ENCODE measurements around the gene FRMD3.

FRMD3 gene

DNA sequence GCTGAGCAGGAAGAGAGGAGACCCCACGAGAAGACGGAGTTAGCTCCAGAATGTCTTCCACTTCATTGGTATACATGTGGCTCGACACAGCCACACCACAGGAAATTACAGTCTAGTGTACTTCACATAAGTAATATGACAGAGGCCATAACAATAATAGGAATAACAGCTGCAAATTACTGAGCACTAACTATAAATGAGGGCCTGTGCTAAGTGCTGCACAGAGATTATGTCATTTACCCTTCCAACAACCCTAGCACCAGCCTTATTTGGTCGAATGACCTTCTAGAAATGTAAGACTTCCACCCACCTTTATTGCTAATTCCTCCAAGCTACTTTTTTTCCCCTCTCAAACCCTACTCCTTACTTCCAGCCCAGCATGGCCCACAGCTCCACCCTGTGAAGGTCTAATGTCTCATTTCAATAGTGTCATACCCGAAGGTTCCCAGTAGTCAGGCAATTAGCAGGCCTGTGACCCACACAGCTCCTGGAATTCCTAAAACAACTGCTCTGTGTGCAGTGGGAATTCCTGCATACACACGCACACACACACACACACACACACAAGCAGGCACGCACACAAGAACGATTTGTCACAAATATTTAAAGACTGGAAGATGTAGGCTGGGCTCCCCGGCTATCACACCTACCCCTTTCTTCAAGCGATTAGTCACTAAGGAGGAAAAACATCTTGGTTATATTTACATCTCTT is 134.5 kb downstream of the FRMD3 start:
- Histone ChIP-seq H3K4me1 (ENCODE audit: control insufficient read depth, insufficient read depth, low read length, poor library complexity, severe bottlenecking) (peaks cover 6% of the 10 kb centered on the region), H3K36me3 (ENCODE audit: control insufficient read depth, insufficient read depth, low read length) (no peaks in the 10 kb centered on the region), H3K27ac (ENCODE audit: low read depth, low read length, severe bottlenecking) (no peak overlapping the region), H3K9me3 (ENCODE audit: control insufficient read depth, low read length) (no peaks in the 10 kb centered on the region), H3K4me3 (ENCODE audit: extremely low read depth, insufficient read depth, low read length, poor library complexity, severe bottlenecking) (no peak overlapping the region)
- 63 to 93% methylated on average over 1 to 4 of the region's 10 CpGs for WGBS, 2 experiments (ENCODE audit: insufficient coverage in 2 of 2)

DNA sequence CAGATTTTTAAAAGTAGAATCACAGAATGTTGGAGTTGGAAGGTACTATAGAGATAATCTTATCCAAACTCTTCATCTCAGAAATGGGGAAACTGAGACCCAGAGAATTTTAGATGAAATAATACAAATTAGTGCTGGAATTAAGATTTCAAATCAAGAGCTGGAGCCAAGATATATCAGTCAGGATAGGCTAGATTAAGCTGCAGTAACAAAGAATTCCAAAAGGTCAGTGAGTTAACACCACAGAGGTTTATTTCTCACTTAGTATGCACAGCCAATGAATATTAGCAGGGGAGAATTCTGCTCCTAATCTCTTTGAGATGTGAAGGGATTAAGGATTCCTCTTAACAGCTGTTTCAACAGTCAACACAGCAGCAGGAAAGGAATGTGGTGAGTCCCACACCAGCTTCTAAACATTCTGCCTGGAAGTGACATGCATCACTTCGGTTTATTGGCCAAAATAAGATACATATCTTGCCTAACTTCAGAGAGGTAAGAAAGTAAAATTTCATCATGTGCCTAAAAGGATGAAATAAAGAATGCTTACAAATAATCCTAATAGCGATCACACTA is 136.8 kb downstream of the FRMD3 start:
- Histone ChIP-seq H3K4me1 (ENCODE audit: control insufficient read depth, insufficient read depth, low read length, poor library complexity, severe bottlenecking) (peaks cover 6% of the 10 kb centered on the region), H3K9me3 (ENCODE audit: control insufficient read depth, low read length) (no peaks in the 10 kb centered on the region), H3K36me3 (ENCODE audit: control insufficient read depth, insufficient read depth, low read length) (no peaks in the 10 kb centered on the region), H3K27ac (ENCODE audit: low read depth, low read length, severe bottlenecking) (no peak overlapping the region), H3K4me3 (ENCODE audit: extremely low read depth, insufficient read depth, low read length, poor library complexity, severe bottlenecking) (no peak overlapping the region)
- WGBS, 2 experiments (ENCODE audit: insufficient coverage in 2 of 2): no CpG with 5 or more reads among the region's 2 CpGs

GRCh38 chr9:83396813-83397212 is 141.4 kb downstream of the FRMD3 start:
- H3K36me3 ChIP-seq (ENCODE audit: control insufficient read depth, insufficient read depth, low read length): no peaks in the 10 kb centered on the region
- no peaks in the 10 kb centered on the region for H3K9me3 ChIP-seq (ENCODE audit: control insufficient read depth, low read length)
- no peaks in the 10 kb centered on the region for H3K4me1 ChIP-seq (ENCODE audit: control insufficient read depth, insufficient read depth, low read length, poor library complexity, severe bottlenecking)
- 75 to 84% methylated on average over 3 to 4 of the region's 4 CpGs for WGBS, 2 experiments (ENCODE audit: insufficient coverage in 2 of 2)
- H3K27ac ChIP-seq (ENCODE audit: low read depth, low read length, severe bottlenecking): no peak overlapping the region
- H3K4me3 ChIP-seq (ENCODE audit: extremely low read depth, insufficient read depth, low read length, poor library complexity, severe bottlenecking): no peak overlapping the region

GRCh38 chr9:83396342-83396741 is 141.9 kb downstream of the FRMD3 start:
- Histone ChIP-seq H3K36me3 (ENCODE audit: control insufficient read depth, insufficient read depth, low read length) (no peaks in the 10 kb centered on the region), H3K4me3 (ENCODE audit: extremely low read depth, insufficient read depth, low read length, poor library complexity, severe bottlenecking) (no peak overlapping the region), H3K4me1 (ENCODE audit: control insufficient read depth, insufficient read depth, low read length, poor library complexity, severe bottlenecking) (no peaks in the 10 kb centered on the region), H3K27ac (ENCODE audit: low read depth, low read length, severe bottlenecking) (no peak overlapping the region), H3K9me3 (ENCODE audit: control insufficient read depth, low read length) (no peaks in the 10 kb centered on the region)
- WGBS, 2 experiments (ENCODE audit: insufficient coverage in 2 of 2): 93 to 100% methylated on average over 3 to 4 of the region's 6 CpGs

DNA sequence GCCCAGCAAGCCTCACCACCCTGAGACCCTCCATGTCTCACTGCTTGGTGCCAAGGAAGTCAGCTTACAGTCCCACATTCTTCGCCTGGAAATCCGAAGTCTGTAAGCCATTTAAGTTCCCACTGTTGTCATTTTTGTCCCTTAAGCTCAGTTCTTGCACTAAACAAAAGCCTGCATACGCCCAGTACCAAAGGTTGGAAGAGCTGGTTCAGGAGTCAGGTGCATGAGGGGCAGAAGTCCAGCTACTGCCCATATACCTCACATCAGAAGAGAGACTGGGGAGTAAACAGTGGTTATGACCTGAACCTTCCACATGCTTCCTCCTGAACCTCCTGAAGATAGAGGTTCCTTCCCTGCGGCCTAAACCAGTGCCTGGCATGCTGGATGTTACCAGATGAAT is 146.0 kb downstream of the FRMD3 start:
- 85 to 86% methylated on average over 2 to 3 of the region's 4 CpGs for WGBS, 2 experiments (ENCODE audit: insufficient coverage in 2 of 2)
- no peaks in the 10 kb centered on the region for H3K36me3 ChIP-seq (ENCODE audit: control insufficient read depth, insufficient read depth, low read length)
- no peaks in the 10 kb centered on the region for H3K4me1 ChIP-seq (ENCODE audit: control insufficient read depth, insufficient read depth, low read length, poor library complexity, severe bottlenecking)
- no peaks in the 10 kb centered on the region for H3K9me3 ChIP-seq (ENCODE audit: control insufficient read depth, low read length)
- H3K4me3 ChIP-seq (ENCODE audit: extremely low read depth, insufficient read depth, low read length, poor library complexity, severe bottlenecking): no peak overlapping the region
- H3K27ac ChIP-seq (ENCODE audit: low read depth, low read length, severe bottlenecking): no peak overlapping the region

DNA sequence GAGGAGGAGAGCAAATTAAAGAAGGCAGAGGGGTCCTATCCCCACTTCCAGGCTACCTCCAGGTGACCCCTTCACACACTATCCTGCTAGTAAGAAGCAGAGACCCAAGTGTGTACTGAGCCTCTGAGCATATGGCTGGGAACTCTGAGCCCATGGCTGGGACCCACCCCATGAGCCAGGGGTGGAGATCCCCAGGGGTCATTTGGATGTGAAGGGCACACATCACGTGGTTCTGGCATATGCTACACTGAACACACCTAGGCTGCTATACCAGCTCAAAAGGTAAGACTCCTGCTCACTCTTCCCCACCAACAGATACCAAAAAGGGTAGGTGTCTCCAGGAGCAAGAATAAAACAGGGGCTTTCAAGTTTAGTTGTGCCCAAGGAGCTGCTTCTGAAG is 149.9 kb downstream of the FRMD3 start:
- Histone ChIP-seq H3K27ac (ENCODE audit: low read depth, low read length, severe bottlenecking) (no peak overlapping the region), H3K36me3 (ENCODE audit: control insufficient read depth, insufficient read depth, low read length) (no peaks in the 10 kb centered on the region), H3K4me1 (ENCODE audit: control insufficient read depth, insufficient read depth, low read length, poor library complexity, severe bottlenecking) (no peaks in the 10 kb centered on the region), H3K9me3 (ENCODE audit: control insufficient read depth, low read length) (no peaks in the 10 kb centered on the region), H3K4me3 (ENCODE audit: extremely low read depth, insufficient read depth, low read length, poor library complexity, severe bottlenecking) (no peak overlapping the region)
- 83% methylated on average over 1 of the region's 1 CpG; no CpG with 5 or more reads in 1 of the 2 experiments for WGBS, 2 experiments (ENCODE audit: insufficient coverage in 2 of 2)

DNA sequence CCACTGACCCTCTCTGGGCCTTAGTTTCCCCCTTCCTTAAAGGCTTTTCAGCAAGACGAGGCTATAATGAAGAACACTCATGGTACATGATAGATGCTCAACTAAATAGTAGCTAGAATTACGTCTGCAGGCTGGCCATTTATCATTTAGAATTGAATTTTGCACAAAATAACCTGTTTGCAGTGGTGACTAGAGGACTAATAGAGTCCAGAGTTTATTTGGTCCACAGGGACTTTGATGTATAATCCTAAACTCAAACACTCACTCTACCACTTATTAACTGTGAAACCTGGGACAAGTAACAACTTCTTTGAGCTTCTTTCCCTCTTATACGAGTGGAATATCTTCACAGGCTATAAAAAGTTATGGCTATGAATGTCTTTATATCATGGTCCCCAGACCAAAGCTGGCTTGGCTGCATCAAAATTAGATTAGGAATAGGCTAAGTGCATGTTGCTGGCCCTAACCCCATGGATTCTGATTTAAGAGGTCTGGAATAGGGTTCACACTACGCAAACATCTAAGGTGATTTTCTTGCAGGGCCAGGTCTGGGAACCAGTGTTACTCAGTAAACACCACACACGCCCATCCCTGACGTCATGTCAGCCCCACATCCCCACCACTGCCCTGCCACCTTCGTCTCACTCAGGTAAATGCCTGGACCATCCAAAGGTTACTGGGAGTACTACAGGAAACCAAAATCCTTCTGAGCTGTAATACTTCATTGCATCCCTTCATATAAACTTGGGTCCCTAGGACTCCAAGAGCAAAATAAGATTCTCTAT is 150.6 kb downstream of the FRMD3 start:
- no peaks in the 10 kb centered on the region for H3K9me3 ChIP-seq (ENCODE audit: control insufficient read depth, low read length)
- WGBS, 2 experiments (ENCODE audit: insufficient coverage in 2 of 2): 86 to 96% methylated on average over 4 to 6 of the region's 7 CpGs

DNA sequence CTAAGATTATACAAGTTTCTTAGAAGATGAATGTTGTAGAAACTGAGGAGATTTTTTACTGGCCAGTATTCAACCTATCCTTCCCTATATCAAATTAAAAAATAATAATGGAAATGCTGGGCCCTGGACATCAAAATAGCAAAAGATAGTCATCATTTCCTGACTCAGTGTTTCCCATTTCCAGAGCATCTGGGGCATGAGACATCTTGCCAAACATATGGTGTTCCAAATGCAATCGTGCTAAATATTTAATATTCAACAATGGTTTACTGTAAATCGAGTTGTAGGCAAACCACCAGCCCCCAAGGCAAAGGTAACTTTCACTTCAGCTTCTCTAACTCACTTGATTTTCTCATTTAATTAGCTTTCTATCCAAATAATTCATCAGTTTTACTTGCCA is 152.9 kb downstream of the FRMD3 start:
- no peak overlapping the region for H3K27ac ChIP-seq (ENCODE audit: low read depth, low read length, severe bottlenecking)
- no peak overlapping the region for H3K4me3 ChIP-seq (ENCODE audit: extremely low read depth, insufficient read depth, low read length, poor library complexity, severe bottlenecking)
- H3K4me1 ChIP-seq (ENCODE audit: control insufficient read depth, insufficient read depth, low read length, poor library complexity, severe bottlenecking): no peaks in the 10 kb centered on the region
- no peaks in the 10 kb centered on the region for H3K36me3 ChIP-seq (ENCODE audit: control insufficient read depth, insufficient read depth, low read length)
- WGBS, 2 experiments (ENCODE audit: insufficient coverage in 2 of 2): 79 to 88% methylated on average over 1 to 2 of the region's 2 CpGs
- H3K9me3 ChIP-seq (ENCODE audit: control insufficient read depth, low read length): no peaks in the 10 kb centered on the region

More for the DNA sequence above, 150.6 kb downstream of the FRMD3 start:
- Histone ChIP-seq H3K4me1 (ENCODE audit: control insufficient read depth, insufficient read depth, low read length, poor library complexity, severe bottlenecking) (no peaks in the 10 kb centered on the region), H3K36me3 (ENCODE audit: control insufficient read depth, insufficient read depth, low read length) (no peaks in the 10 kb centered on the region), H3K27ac (ENCODE audit: low read depth, low read length, severe bottlenecking) (no peak overlapping the region), H3K4me3 (ENCODE audit: extremely low read depth, insufficient read depth, low read length, poor library complexity, severe bottlenecking) (no peak overlapping the region)

DNA sequence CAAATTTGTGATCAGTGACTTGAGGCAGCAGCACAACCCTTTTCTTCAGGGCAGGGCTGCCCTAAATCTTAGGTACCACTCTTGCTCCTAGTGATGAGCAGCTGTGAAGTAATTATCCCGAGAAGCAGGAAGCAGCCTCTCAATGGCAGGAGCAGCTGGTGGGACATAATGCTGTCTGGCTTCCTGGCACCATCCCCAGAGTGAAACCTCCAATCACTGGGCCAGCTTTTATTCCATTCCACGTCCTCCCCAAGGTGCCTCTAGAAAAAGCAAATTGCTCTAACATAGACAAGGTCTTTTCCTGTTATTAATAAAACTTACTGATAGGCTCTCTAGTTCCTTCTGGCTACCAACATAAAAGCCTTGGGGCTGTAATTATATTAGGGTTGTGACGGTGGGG is 154.0 kb downstream of the FRMD3 start:
- Histone ChIP-seq H3K4me3 (ENCODE audit: extremely low read depth, insufficient read depth, low read length, poor library complexity, severe bottlenecking) (no peak overlapping the region), H3K36me3 (ENCODE audit: control insufficient read depth, insufficient read depth, low read length) (no peaks in the 10 kb centered on the region), H3K27ac (ENCODE audit: low read depth, low read length, severe bottlenecking) (no peak overlapping the region), H3K4me1 (ENCODE audit: control insufficient read depth, insufficient read depth, low read length, poor library complexity, severe bottlenecking) (no peaks in the 10 kb centered on the region), H3K9me3 (ENCODE audit: control insufficient read depth, low read length) (no peaks in the 10 kb centered on the region)
- no CpG with 5 or more reads among the region's 3 CpGs for WGBS, 2 experiments (ENCODE audit: insufficient coverage in 2 of 2)

GRCh38 chr9:83383034-83383433 is 155.2 kb downstream of the FRMD3 start:
- Histone ChIP-seq H3K9me3 (ENCODE audit: control insufficient read depth, low read length) (no peaks in the 10 kb centered on the region), H3K4me1 (ENCODE audit: control insufficient read depth, insufficient read depth, low read length, poor library complexity, severe bottlenecking) (no peaks in the 10 kb centered on the region), H3K4me3 (ENCODE audit: extremely low read depth, insufficient read depth, low read length, poor library complexity, severe bottlenecking) (no peak overlapping the region), H3K36me3 (ENCODE audit: control insufficient read depth, insufficient read depth, low read length) (no peaks in the 10 kb centered on the region), H3K27ac (ENCODE audit: low read depth, low read length, severe bottlenecking) (no peak overlapping the region)
- WGBS, 2 experiments (ENCODE audit: insufficient coverage in 2 of 2): 100% methylated on average over 2 of the region's 2 CpGs; no CpG with 5 or more reads in 1 of the 2 experiments

DNA sequence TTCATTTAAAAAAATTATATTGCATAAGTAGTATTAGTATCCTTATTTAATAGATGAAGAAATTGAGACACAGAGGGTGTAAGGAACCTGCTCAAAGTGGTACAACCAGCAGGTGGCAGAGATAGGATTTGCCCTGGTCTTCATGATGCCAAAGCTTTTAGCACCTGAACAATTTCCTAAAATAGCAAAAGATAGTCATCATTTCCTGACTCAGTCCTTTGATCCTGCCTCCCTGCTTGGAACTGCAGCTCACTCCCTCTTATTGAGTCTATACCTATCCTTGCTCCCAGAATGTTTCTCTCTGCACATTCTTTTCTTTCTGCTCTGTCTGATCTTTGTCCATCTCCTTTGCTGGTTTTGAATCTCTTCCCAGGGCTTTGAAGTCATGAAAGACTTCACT is 155.8 kb downstream of the FRMD3 start:
- H3K27ac ChIP-seq (ENCODE audit: low read depth, low read length, severe bottlenecking): no peak overlapping the region
- H3K4me3 ChIP-seq (ENCODE audit: extremely low read depth, insufficient read depth, low read length, poor library complexity, severe bottlenecking): no peak overlapping the region
- H3K36me3 ChIP-seq (ENCODE audit: control insufficient read depth, insufficient read depth, low read length): no peaks in the 10 kb centered on the region
- H3K9me3 ChIP-seq (ENCODE audit: control insufficient read depth, low read length): no peaks in the 10 kb centered on the region
- H3K4me1 ChIP-seq (ENCODE audit: control insufficient read depth, insufficient read depth, low read length, poor library complexity, severe bottlenecking): no peaks in the 10 kb centered on the region

All from mesodermal cell (in vitro differentiated cells).